ENCODE data around the gene ACER3.
"Not testable (repeated sequence)": the region's sequence is repeated elsewhere in the genome, so short reads cannot be mapped to it uniquely, and the experiment has no call there.

ACER3 gene

GRCh38 chr11:77042111-77042726 is 181.5 kb downstream of the ACER3 start:
- DNase-seq = no peak

- DNase-seq = no peak
These were observed 183.6 kb downstream of the ACER3 start for GRCh38 chr11:77044356-77044755.

GRCh38 chr11:77044886-77045285 is 184.2 kb downstream of the ACER3 start:
- no peak for DNase-seq

- DNase-seq = peak; percentile 47
These were observed 185.4 kb downstream of the ACER3 start for GRCh38 chr11:77046060-77046501.

GRCh38 chr11:77047007-77047927 is 186.5 kb downstream of the ACER3 start:
- peak; percentile 88 for DNase-seq

GRCh38 chr11:77047928-77048446 is 187.3 kb downstream of the ACER3 start:
- not testable (repeated sequence) for DNase-seq

GRCh38 chr11:77049026-77049425 is 188.3 kb downstream of the ACER3 start:
- no peak for DNase-seq

GRCh38 chr11:77051511-77051910 is 190.8 kb downstream of the ACER3 start:
- DNase-seq = no peak

- DNase-seq = no peak
These were observed 191.8 kb downstream of the ACER3 start for GRCh38 chr11:77052518-77052917.

GRCh38 chr11:77053217-77054015 is 192.7 kb downstream of the ACER3 start:
- DNase-seq = no peak

- no peak for DNase-seq
These were observed 193.4 kb downstream of the ACER3 start for GRCh38 chr11:77054084-77054483.

GRCh38 chr11:77055101-77055561 is 194.4 kb downstream of the ACER3 start:
- DNase-seq = no peak

- no peak for DNase-seq
These were observed 195.2 kb downstream of the ACER3 start for GRCh38 chr11:77055913-77056312.

- no peak for DNase-seq
These were observed 196.2 kb downstream of the ACER3 start for GRCh38 chr11:77056814-77057402.

- no peak for DNase-seq
These were observed 197.3 kb downstream of the ACER3 start for GRCh38 chr11:77057938-77058474.

- DNase-seq = no peak
These were observed 198.2 kb downstream of the ACER3 start for GRCh38 chr11:77058900-77059299.

GRCh38 chr11:77059806-77060205 is 199.1 kb downstream of the ACER3 start:
- DNase-seq = no peak

GRCh38 chr11:77060234-77060633 is 199.5 kb downstream of the ACER3 start:
- no peak for DNase-seq

GRCh38 chr11:77061258-77061657 is 200.5 kb downstream of the ACER3 start:
- not testable (repeated sequence) for DNase-seq

- no peak for DNase-seq
These were observed 202.2 kb downstream of the ACER3 start for GRCh38 chr11:77062924-77063323.

GRCh38 chr11:77063407-77063806 is 202.7 kb downstream of the ACER3 start:
- DNase-seq = no peak

- DNase-seq = no peak
These were observed 203.1 kb downstream of the ACER3 start for GRCh38 chr11:77063861-77064260.

Measured in CD4-positive, alpha-beta T cell treated with Interleukin-15 for 1 hour (primary cell).